H1 (cell line): ENCODE measurements around the gene COL4A1. TPM values are rescaled to one million over a fixed set of nuclear protein-coding genes. Genes with fewer than 3 reads are reported as not detected.

Source experiments
- CTCF ChIA-PET: fragments of 300-600 bp; sonication (Branson Sonifier 250); formaldehyde crosslinking; loops from one replicate; lab custom pipeline; 2021; ENCODE audit not compliant: partially characterized antibody; lab: Charles Lee
- POLR2A ChIA-PET: fragments of 300-600 bp; sonication (Branson Sonifier 250); formaldehyde crosslinking; loops from one replicate; lab custom pipeline; 2021; ENCODE audit warnings: inconsistent platforms; ENCODE audit not compliant: partially characterized antibody; lab: Charles Lee
- DNase-seq, 2 experiments: peaks; one replicate each; pipeline versions ENCODE4 v3.0.0 to v3.0.0-alpha.2; 2010 to 2022; ENCODE audit warnings: low spot score in 2 of 2, low read depth in 1 of 2, mixed read lengths in 1 of 2
- FAIRE-seq: peaks from 2 replicates; lab custom pipeline; 2011; peaks lifted over from hg19 to GRCh38; lab: Jason Lieb, UNC
- H2AFZ ChIP-seq: 2 replicates; pipeline ENCODE4 v1.8.1; 2012; ENCODE audit warnings: low read length, inconsistent platforms
- H2AK5ac ChIP-seq: 2 replicates; pipeline ENCODE4 v1.6.1; 2013; ENCODE audit warnings: low read depth, low read length
- H2BK120ac ChIP-seq: replicated peaks from 2 replicates; pipeline ENCODE3; 2013; ENCODE audit warnings: low read depth, low read length, inconsistent platforms
- H2BK12ac ChIP-seq: 2 replicates; pipeline ENCODE4 v1.6.1; 2013; ENCODE audit warnings: low read depth, low read length
- H2BK15ac ChIP-seq: 2 replicates; pipeline ENCODE4 v1.6.1; 2013; ENCODE audit warnings: low read length
- H2BK20ac ChIP-seq: 2 replicates; pipeline ENCODE4 v1.6.1; 2013; ENCODE audit warnings: low read length
- H2BK5ac ChIP-seq: 2 replicates; pipeline ENCODE4 v1.6.1; 2013; ENCODE audit warnings: low read depth, low read length
- H3K14ac ChIP-seq: 2 replicates; pipeline ENCODE4 v1.6.1; 2013; ENCODE audit warnings: inconsistent platforms; ENCODE audit not compliant: insufficient read length
- H3K18ac ChIP-seq: 2 replicates; pipeline ENCODE4 v1.6.1; 2013; ENCODE audit warnings: low read length; ENCODE audit errors: extremely low read depth
- H3K23ac ChIP-seq: 2 replicates; pipeline ENCODE4 v1.6.1; 2013; ENCODE audit warnings: inconsistent platforms; ENCODE audit not compliant: insufficient read length
- H3K23me2 ChIP-seq: 2 replicates; pipeline ENCODE4 v1.6.1; 2013; ENCODE audit warnings: low read depth, low read length
- H3K27ac ChIP-seq: 2 replicates; pipeline ENCODE4 v1.6.1; 2011; ENCODE audit warnings: low read depth, low read length, inconsistent platforms
- H3K27me3 ChIP-seq, 4 experiments: replicated peaks in 1 of 4; 1 replicate in 1 of 4; 2 replicates in 3 of 4; pipeline versions ENCODE4 v1.6.1 to v1.8.1; 2011 to 2013; ENCODE audit warnings: low read length in 3 of 4, mild to moderate bottlenecking in 3 of 4, inconsistent platforms in 2 of 4, mixed read lengths in 2 of 4, moderate library complexity in 1 of 4; ENCODE audit not compliant: control insufficient read depth in 3 of 4, insufficient read depth in 3 of 4; ENCODE audit errors: extremely low read depth in 1 of 4
- H3K36me3 ChIP-seq, 4 experiments: 2 replicates each; pipeline versions ENCODE4 v1.6.1 to v1.8.1; 2011 to 2013; ENCODE audit warnings: mild to moderate bottlenecking in 4 of 4, low read length in 3 of 4, moderate library complexity in 2 of 4, control low read depth in 1 of 4, inconsistent platforms in 1 of 4; ENCODE audit not compliant: insufficient read depth in 4 of 4, control insufficient read depth in 2 of 4
- H3K4ac ChIP-seq: replicated peaks from 2 replicates; pipeline ENCODE3; 2013; ENCODE audit warnings: low read length, low read depth, mixed read lengths, inconsistent platforms; ENCODE audit not compliant: insufficient read length
- H3K4me1 ChIP-seq, 4 experiments: replicated peaks in 1 of 4; 1 replicate in 1 of 4; 2 replicates in 3 of 4; pipeline versions ENCODE4 v1.6.1 to v1.8.1; 2011 to 2013; ENCODE audit warnings: low read length in 3 of 4, inconsistent platforms in 2 of 4, mixed read lengths in 1 of 4; ENCODE audit not compliant: insufficient read depth in 4 of 4, control insufficient read depth in 3 of 4
- H3K4me2 ChIP-seq, 2 experiments: 2 replicates each; pipeline versions ENCODE4 v1.6.1 to v1.8.1; 2011 to 2013; ENCODE audit warnings: low read depth in 2 of 2, low read length in 2 of 2, control low read depth in 1 of 2, inconsistent platforms in 1 of 2, mild to moderate bottlenecking in 1 of 2; ENCODE audit not compliant: insufficient read depth in 1 of 2
- H3K4me3 ChIP-seq, 4 experiments: fragments of 200-600, 300-600 bp in 1 of 4; sonication (generic), shearing (Covaris generic), sonication (Bioruptor Twin) in 1 of 4; 2 replicates each; pipeline versions ENCODE4 v1.5.1 to v1.8.1; 2011 to 2016; ENCODE audit warnings: low read length in 4 of 4, low read depth in 3 of 4, control low read depth in 2 of 4, inconsistent platforms in 2 of 4, mild to moderate bottlenecking in 2 of 4, mixed read lengths in 1 of 4, moderate library complexity in 1 of 4; ENCODE audit not compliant: insufficient read depth in 2 of 4; ENCODE audit errors: extremely low read depth in 1 of 4
- H3K56ac ChIP-seq: replicated peaks from 2 replicates; pipeline ENCODE3; 2013; ENCODE audit warnings: low read depth, mild to moderate bottlenecking, mixed read lengths, low read length, inconsistent platforms; ENCODE audit not compliant: insufficient read length
- H3K79me1 ChIP-seq: 2 replicates; pipeline ENCODE4 v1.6.1; 2013; ENCODE audit warnings: low read depth, low read length, control low read depth
- H3K79me2 ChIP-seq, 2 experiments: 2 replicates each; pipeline versions ENCODE4 v1.6.1 to v1.8.1; 2012 to 2013; ENCODE audit warnings: low read length in 2 of 2, mild to moderate bottlenecking in 2 of 2, inconsistent platforms in 1 of 2; ENCODE audit not compliant: insufficient read depth in 2 of 2, control insufficient read depth in 1 of 2
- H3K9ac ChIP-seq, 4 experiments: replicated peaks in 1 of 4; 1 replicate in 1 of 4; 2 replicates in 3 of 4; pipeline versions ENCODE4 v1.6.1 to v1.8.1; 2011 to 2013; ENCODE audit warnings: low read depth in 3 of 4, low read length in 3 of 4, control low read depth in 2 of 4, mild to moderate bottlenecking in 2 of 4, moderate library complexity in 2 of 4, inconsistent platforms in 1 of 4; ENCODE audit errors: extremely low read depth in 1 of 4
- H3K9me3 ChIP-seq, 2 experiments: 2 replicates each; pipeline versions ENCODE4 v1.6.1 to v1.8.1; 2012 to 2013; ENCODE audit warnings: mild to moderate bottlenecking in 2 of 2, moderate library complexity in 2 of 2, control low read depth in 1 of 2, inconsistent platforms in 1 of 2, low read depth in 1 of 2, low read length in 1 of 2, mixed read lengths in 1 of 2; ENCODE audit not compliant: insufficient read depth in 2 of 2
- H4K20me1 ChIP-seq, 2 experiments: replicated peaks in 1 of 2; 2 replicates each; pipeline versions ENCODE3 to v1.8.1; 2011 to 2013; ENCODE audit warnings: inconsistent platforms in 2 of 2, low read length in 2 of 2, mild to moderate bottlenecking in 1 of 2; ENCODE audit not compliant: insufficient read depth in 2 of 2, control insufficient read depth in 1 of 2
- H4K5ac ChIP-seq: 2 replicates; pipeline ENCODE4 v1.6.1; 2013; ENCODE audit warnings: low read length, low read depth, mixed read lengths, inconsistent platforms; ENCODE audit not compliant: insufficient read length
- H4K8ac ChIP-seq: 2 replicates; pipeline ENCODE4 v1.8.0; 2013; ENCODE audit warnings: mild to moderate bottlenecking, moderate library complexity, low read length, inconsistent platforms; ENCODE audit not compliant: insufficient read depth; ENCODE audit errors: extremely low read depth
- H4K91ac ChIP-seq: replicated peaks from 2 replicates; pipeline ENCODE3; 2013; ENCODE audit warnings: low read length, mixed read lengths, inconsistent platforms; ENCODE audit not compliant: insufficient read length
- BCL11A ChIP-seq, 2 experiments: IDR thresholded peaks; one replicate each; pipeline ENCODE4 v1.6.1; 2011; ENCODE audit warnings: low read depth in 2 of 2, low read length in 2 of 2, mild to moderate bottlenecking in 2 of 2
- CBX5 ChIP-seq: fragments of 300-800, 300-1000 bp; sonication (generic); IDR thresholded peaks from 2 replicates; pipeline ENCODE4 v1.7.1; 2016; ENCODE audit warnings: antibody characterized with exemption, low read length, low read depth
- CBX8 ChIP-seq: fragments of 300-800, 300-1000 bp; sonication (generic); IDR thresholded peaks from 2 replicates; pipeline ENCODE4 v1.7.1; 2016; ENCODE audit warnings: low read depth, low read length, borderline replicate concordance
- CHD1 ChIP-seq: IDR thresholded peaks from 2 replicates; pipeline ENCODE4 v1.6.1; 2012; ENCODE audit warnings: low read depth, low read length, improper control_type of control experiment
- CHD2 ChIP-seq: IDR thresholded peaks from 2 replicates; pipeline ENCODE4 v1.6.1; 2012; ENCODE audit warnings: low read length, improper control_type of control experiment
- EGR1 ChIP-seq: IDR thresholded peaks from 2 replicates; pipeline ENCODE4 v1.6.1; 2011; ENCODE audit warnings: low read depth, low read length, borderline replicate concordance
- EZH2 ChIP-seq: fragments of 200-600 bp; sonication (generic); IDR thresholded peaks from 2 replicates; pipeline ENCODE4 v1.7.1; 2012; ENCODE audit warnings: low read depth, mild to moderate bottlenecking, moderate library complexity, low read length, inconsistent platforms; ENCODE audit not compliant: severe bottlenecking
- JUN ChIP-seq: IDR thresholded peaks from 2 replicates; pipeline ENCODE4 v1.6.1; 2011; ENCODE audit warnings: low read depth, mild to moderate bottlenecking, improper control_type of control experiment, low read length
- POLR2A ChIP-seq, 2 experiments: IDR thresholded peaks; 1 replicate in 1 of 2; 2 replicates in 1 of 2; pipeline ENCODE4 v1.6.1; 2011; ENCODE audit warnings: low read depth in 2 of 2, low read length in 2 of 2, mild to moderate bottlenecking in 2 of 2; ENCODE audit errors: control extremely low read depth in 1 of 2
- POLR2AphosphoS5 ChIP-seq: IDR thresholded peaks from 2 replicates; pipeline ENCODE4 v1.6.1; 2011; ENCODE audit warnings: low read depth, low read length
- RFX5 ChIP-seq: IDR thresholded peaks from 2 replicates; pipeline ENCODE4 v1.6.1; 2011; ENCODE audit warnings: low read depth, low read length, improper control_type of control experiment, borderline replicate concordance
- RNF2 ChIP-seq: fragments of 200-900, 300-1000 bp; sonication (generic); IDR thresholded peaks from 2 replicates; pipeline ENCODE4 v1.7.1; 2016; ENCODE audit warnings: borderline replicate concordance, low read depth, mild to moderate bottlenecking, antibody characterized with exemption, low read length; ENCODE audit not compliant: poor library complexity, severe bottlenecking; ENCODE audit errors: missing control alignments
- TAF1 ChIP-seq: IDR thresholded peaks from 2 replicates; pipeline ENCODE4 v1.6.1; 2011; ENCODE audit warnings: mild to moderate bottlenecking, low read depth, low read length
- WGBS, 2 experiments: shearing (Covaris generic) in 1 of 2; methylation state at CpG; one replicate each; pipeline versions ENCODE4 v1.1.6 to v1.1.7; 2013 to 2015; ENCODE audit warnings: low lambda C conversion rate in 2 of 2, mixed read lengths in 2 of 2, inconsistent platforms in 1 of 2, low coverage in 1 of 2, missing lambda C conversion rate in 1 of 2; ENCODE audit not compliant: insufficient replicate concordance in 2 of 2, insufficient coverage in 1 of 2, insufficient read length in 1 of 2; ENCODE audit errors: extremely low coverage in 1 of 2, missing lambda C conversion rate in 1 of 2; 5-methylcytosine and 5-hydroxymethylcytosine counted together
- polyA plus RNA-seq, 7 experiments: library from polyadenylated mRNA; depleted of rRNA in 3 of 7; stranded (reverse) in 5 of 7; unstranded in 2 of 7; fragments of >200 nt in 5 of 7; fragments of 200-250 nt in 2 of 7; gene quantifications; 1 replicate in 5 of 7; 2 replicates in 1 of 7; 4 replicates in 1 of 7; pipeline versions ENCODE4 v1.2.1 to v1.2.3, GENCODE V29; 2011 to 2013; ENCODE audit warnings: missing spikeins in 2 of 7, mixed read lengths in 2 of 7
- total RNA-seq: library from RNA; stranded (reverse); fragmentation: NEBNext Ultra II Directional; extraction: Animal tissue kit (Norgen Biotek cat#: 25700); gene quantifications from 2 replicates; pipeline ENCODE4 v1.2.1, GENCODE V29; 2021

COL4A1 gene
- total and polyA plus RNA-seq, 2 of the 8 experiments (the other 6 are each of a cell fraction or from before 2014, with no cell fraction given) = 30.7 to 82.0 TPM

DNA sequence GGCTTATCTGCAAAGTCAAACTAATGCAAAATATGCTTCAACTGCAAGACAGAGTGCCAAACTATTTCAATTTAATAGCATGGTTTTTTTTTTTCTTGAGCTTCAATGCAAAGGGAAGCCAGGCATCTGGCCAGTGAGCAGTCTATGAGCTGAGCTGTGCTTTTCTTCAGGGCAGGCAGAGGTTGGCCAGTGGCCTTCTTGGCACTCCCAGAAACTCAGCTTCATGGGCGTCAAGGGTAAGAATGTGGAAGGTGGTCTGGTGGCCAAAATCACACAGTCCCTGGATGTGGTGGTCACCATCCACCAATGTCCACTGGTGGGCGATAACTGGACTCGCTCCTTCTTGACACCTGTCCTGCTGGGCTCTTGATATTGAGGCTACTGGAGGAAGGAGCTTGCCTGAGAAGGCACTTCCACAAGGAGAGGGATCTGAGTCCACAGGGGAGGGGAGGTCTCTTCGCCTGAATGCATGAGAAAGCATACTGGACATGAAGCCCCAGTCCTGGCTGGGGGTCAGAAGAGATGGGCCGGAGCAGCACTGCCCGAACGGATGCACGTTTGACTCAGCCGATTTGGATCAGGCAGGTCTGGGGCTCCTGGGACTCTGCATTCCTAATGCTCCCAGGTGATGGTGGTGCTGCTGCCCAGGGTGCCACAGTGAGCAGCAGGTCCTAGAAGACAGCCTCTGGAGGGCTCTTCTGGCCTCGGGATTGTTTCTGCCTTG, 17.2 kb upstream of the COL4A1 start:
- no peak overlapping the region for H3K56ac ChIP-seq
- H2BK20ac ChIP-seq = no peak overlapping the region
- H3K18ac ChIP-seq = no peak overlapping the region
- 0 out of 4 replicates have a peak, but pooled peaks cover 0 to 3% of the 10 kb centered on the region in 2 experiments for H3K79me2 ChIP-seq
- no peak overlapping the region for H2AFZ ChIP-seq
- H4K91ac ChIP-seq = no peak overlapping the region
- no peaks in the 10 kb centered on the region; a peak in 1 of 4 replicates for H3K9me3 ChIP-seq
- no peaks in the 10 kb centered on the region for H3K23me2 ChIP-seq
- H2BK5ac ChIP-seq = no peak overlapping the region
- H3K4me3 ChIP-seq = no peak overlapping the region
- H3K27ac ChIP-seq = no peak overlapping the region
- POLR2A ChIA-PET = interaction anchor here (1.2 to 4.4 kb wide), 4 partner anchors 16 to 21 kb away, joined by 3 to 34 read pairs (median 10); partner anchors contain the start of genes COL4A1 and COL4A2
- no peak overlapping the region for H4K5ac ChIP-seq
- no peak overlapping the region for H3K23ac ChIP-seq
- no peak overlapping the region for H2BK120ac ChIP-seq
- FAIRE-seq (no peak), DNase-seq (no peak)
- H3K14ac ChIP-seq = no peak overlapping the region
- no peak overlapping the region for H2BK12ac ChIP-seq
- H4K8ac ChIP-seq = no peak overlapping the region
- no peak overlapping the region for H3K4me2 ChIP-seq
- H3K4me1 ChIP-seq = peaks cover 8 to 29% (median 15%) of the 10 kb centered on the region in 4 experiments
- no peak overlapping the region for H3K4ac ChIP-seq
- H2BK15ac ChIP-seq = no peak overlapping the region
- no peak overlapping the region for H3K9ac ChIP-seq
- peaks cover 9% of the 10 kb centered on the region; the same call in 1 of the 2 replicates for H3K79me1 ChIP-seq
- no peaks in the 10 kb centered on the region for H3K36me3 ChIP-seq
- H2AK5ac ChIP-seq = peak overlapping the region; percentile 66; the same call in 1 of the 2 replicates
- CTCF ChIA-PET = interaction anchor here (0.5 to 3.7 kb wide), 25 partner anchors 8 to 606 kb away, joined by 3 to 40 read pairs (median 7); partner anchors contain the start of genes COL4A1 and COL4A2
- H3K27me3 ChIP-seq = no peaks in the 10 kb centered on the region
- H4K20me1 ChIP-seq = peaks cover 0 to 8% of the 10 kb centered on the region in 2 experiments
- 89% methylated on average over 10 of the region's 10 CpGs; no CpG with 5 or more reads in 1 of the 2 experiments for WGBS, 2 experiments
- TF ChIP-seq POLR2AphosphoS5 = no peak
- no peak for TF ChIP-seq CBX8
- TF ChIP-seq TAF1 = no peak
- no peak for TF ChIP-seq POLR2A (IDR thresholded peaks at IDR 0.05; ENCODE audit: control extremely low read depth in 1 of 2, low read depth in 2 of 2, low read length in 2 of 2)
- TF ChIP-seq CHD1 = no peak
- no peak for TF ChIP-seq EGR1
- no peak for TF ChIP-seq JUN
- TF ChIP-seq BCL11A (IDR thresholded peaks at IDR 0.05; ENCODE audit: low read depth in 2 of 2, low read length in 2 of 2) = no peak
- no peak for TF ChIP-seq CHD2
- TF ChIP-seq CBX5 = no peak
- TF ChIP-seq RNF2 = no peak
- TF ChIP-seq RFX5 = no peak
- TF ChIP-seq EZH2 = no peak
